Endometrial microvascular endothelial cells (primary cell): ENCODE results near the gene COL5A2. TPM values are rescaled to one million over a fixed set of nuclear protein-coding genes. Genes with fewer than 3 reads are reported as not detected.

Experiments used
- in situ Hi-C: cut with HindIII; loops from 2 replicates; pipeline ENCODE4 v1.10.0; 2017; ENCODE audit warnings: low sequenced_read_pairs, low pct_unique_long_range_greater_than_20kb; ENCODE audit errors: inconsistent ontology term
- total RNA-seq: library from RNA; depleted of rRNA; stranded (reverse); fragments of >200 nt; gene quantifications from one replicate; pipeline ENCODE4 v1.2.3, GENCODE V29; 2015; ENCODE audit errors: inconsistent ontology term

COL5A2 gene
- total RNA-seq, 1 donor from 2014 or later, result 41.6 TPM

DNA sequence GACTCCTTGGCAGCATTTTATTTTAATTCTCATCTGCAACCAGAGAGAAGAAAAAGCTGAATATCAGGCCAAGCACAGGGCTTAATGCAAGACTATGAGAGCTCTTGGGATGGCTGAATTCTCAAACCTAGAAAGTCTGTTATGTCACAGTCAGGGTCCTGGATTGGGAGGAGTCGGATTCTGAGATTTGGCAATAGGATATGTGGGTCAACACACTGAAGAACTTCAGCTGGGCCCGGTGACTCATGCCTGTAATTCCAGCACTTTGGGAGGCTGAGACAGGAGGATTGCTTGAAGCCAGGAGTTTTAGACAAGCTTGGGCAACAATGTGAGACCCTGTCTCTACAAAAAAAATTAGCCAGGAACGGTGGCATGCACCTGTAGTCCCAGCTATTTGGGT is 103.0 kb downstream of the COL5A2 start:
- in situ Hi-C loops, result no loop called here

GRCh38 chr2:189076120-189076519 is 103.4 kb downstream of the COL5A2 start:
- in situ Hi-C loops, result no loop called here

GRCh38 chr2:189074506-189074905 is 105.1 kb downstream of the COL5A2 start:
- in situ Hi-C loops, result no loop called here

GRCh38 chr2:189072036-189072435 is 107.5 kb downstream of the COL5A2 start:
- in situ Hi-C loops, result no loop called here

- in situ Hi-C loops, result no loop called here
These were observed 109.5 kb downstream of the COL5A2 start for GRCh38 chr2:189069855-189070619.

- in situ Hi-C loops, result no loop called here
These were observed 113.5 kb downstream of the COL5A2 start for GRCh38 chr2:189066037-189066436.

- in situ Hi-C loops, result no loop called here
These were observed 119.4 kb downstream of the COL5A2 start for GRCh38 chr2:189060096-189060642.

GRCh38 chr2:189057316-189057715 is 122.2 kb downstream of the COL5A2 start:
- in situ Hi-C loops, result no loop called here

DNA sequence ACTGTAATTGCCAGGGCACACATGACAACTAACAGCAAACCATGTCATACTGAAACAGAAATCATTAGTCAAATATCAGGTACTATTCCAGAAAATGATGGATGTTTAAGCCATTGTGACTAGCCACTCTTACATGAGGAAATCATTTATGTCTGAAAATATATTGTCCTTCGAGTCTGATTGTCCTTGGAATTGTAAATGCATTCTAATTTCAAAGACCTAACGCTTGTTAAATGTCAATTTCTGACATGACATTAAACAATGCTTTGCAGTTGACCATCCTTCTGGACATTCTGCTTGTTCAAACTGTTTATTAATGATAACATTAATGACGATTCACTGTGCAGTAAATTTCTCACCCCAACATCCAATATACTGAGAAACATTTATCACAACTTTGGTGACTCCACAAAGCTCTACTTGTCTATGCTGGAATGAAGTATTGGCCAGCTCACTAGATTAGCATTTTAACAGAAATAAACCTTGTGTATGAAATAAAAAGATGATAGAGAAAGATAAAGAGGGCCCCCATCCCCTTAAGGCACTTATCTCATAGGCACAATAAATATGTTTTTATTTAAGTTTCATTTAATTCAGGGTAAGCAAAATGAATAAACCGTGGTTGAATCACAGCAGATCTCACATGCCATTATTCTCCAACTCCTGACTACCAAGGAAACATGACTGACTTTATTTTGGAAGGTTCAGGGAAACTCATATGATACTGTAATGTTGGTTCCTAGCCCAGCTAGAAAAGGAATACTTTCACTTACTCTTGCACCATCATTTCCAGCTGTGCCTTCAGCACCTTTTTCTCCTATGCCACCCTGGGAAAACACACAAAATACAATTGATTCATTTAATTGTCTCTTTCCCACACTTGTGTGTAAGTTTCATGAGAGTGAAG is 123.1 kb downstream of the COL5A2 start:
- in situ Hi-C loops, result no loop called here

DNA sequence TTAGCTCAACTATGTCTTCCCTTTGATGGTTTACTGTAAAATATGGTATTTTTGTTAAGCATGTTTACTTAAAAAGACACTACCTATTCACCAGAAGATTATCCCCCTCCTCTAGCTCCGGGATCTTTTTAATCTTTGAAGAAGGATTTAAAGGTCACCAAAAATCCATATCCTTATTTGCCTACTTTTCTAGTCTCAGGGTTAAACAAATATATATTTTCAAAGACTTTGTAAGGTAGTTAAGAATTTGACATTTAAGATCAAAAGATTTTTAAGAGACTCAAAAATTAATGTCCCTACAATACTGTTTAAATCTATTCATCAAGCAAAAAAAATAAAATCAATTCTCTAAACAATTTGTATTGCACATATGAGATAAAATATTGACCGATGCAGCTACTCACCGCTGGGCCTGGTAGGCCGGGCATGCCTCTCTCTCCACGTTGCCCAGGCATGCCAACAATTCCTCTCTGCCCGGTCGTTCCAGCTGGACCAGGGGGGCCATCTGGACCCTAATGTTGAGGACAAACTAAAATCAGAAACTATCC is 129.3 kb downstream of the COL5A2 start:
- in situ Hi-C loops, result no loop called here

- in situ Hi-C loops, result no loop called here
These were observed 129.8 kb downstream of the COL5A2 start for GRCh38 chr2:189049709-189050164.

GRCh38 chr2:189048189-189048588 is 131.4 kb downstream of the COL5A2 start:
- in situ Hi-C loops, result no loop called here

DNA sequence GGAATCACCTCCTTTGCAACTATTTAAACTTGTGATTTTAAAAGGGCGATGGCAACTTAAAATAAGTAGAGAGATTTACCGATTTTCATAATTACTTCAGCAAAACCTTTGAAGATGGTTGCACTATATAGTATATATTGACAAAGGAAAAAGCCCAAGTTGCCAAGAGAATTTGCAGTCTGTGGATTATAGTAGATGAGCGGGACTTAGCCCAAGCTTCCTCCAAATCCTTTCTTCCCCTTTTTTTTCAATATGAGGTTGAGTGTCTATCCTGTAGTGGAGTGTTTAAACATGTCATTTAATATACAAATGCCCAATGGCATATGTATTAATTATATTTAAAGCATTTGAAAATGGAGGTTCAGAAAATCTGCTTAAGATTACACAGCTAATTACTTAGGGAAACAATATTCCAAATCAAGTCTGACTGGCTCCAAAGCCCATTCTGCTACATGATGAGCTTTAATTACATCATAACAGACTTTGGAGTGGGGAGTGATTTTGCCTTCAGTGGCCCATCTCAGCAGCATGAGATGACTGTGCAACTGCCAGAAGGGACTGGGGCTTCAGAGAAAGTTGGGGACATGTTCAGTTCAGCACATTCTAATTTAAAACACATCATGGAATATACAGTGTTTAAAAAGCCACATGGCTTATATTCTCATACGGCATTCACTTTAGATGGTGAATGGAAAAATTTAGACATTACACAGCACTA is 132.2 kb downstream of the COL5A2 start:
- in situ Hi-C loops, result no loop called here

- in situ Hi-C loops, result no loop called here
These were observed 133.2 kb downstream of the COL5A2 start for GRCh38 chr2:189046320-189046719.

GRCh38 chr2:189045836-189046235 is 133.7 kb downstream of the COL5A2 start:
- in situ Hi-C loops, result no loop called here

GRCh38 chr2:189037518-189037917 is 142.0 kb downstream of the COL5A2 start:
- in situ Hi-C loops, result no loop called here

GRCh38 chr2:189024901-189025618 is 154.5 kb downstream of the COL5A2 start:
- in situ Hi-C loops, result no loop called here

GRCh38 chr2:189022492-189022891 is 157.1 kb downstream of the COL5A2 start:
- in situ Hi-C loops, result no loop called here
